H9 (cell line): Measurements from ENCODE around the gene NRG2. TPM values are rescaled to one million over a fixed set of nuclear protein-coding genes. Genes with fewer than 3 reads are reported as not detected.

ENCODE experiments used
- DNase-seq: peaks from one replicate; pipeline ENCODE4 v3.0.0-alpha.2; 2017
- H2AFZ ChIP-seq: one replicate; pipeline ENCODE4 v1.6.1; 2013; ENCODE audit warnings: mild to moderate bottlenecking, low read length, control low read depth, moderate library complexity
- H2AK5ac ChIP-seq: 2 replicates; pipeline ENCODE4 v1.6.1; 2013; ENCODE audit warnings: low read length, control low read depth, mixed read lengths; ENCODE audit not compliant: insufficient read length
- H2BK120ac ChIP-seq: one replicate; pipeline ENCODE4 v1.6.1; 2013; ENCODE audit warnings: low read depth, mild to moderate bottlenecking, low read length, control low read depth, inconsistent platforms; ENCODE audit not compliant: poor library complexity, severe bottlenecking
- H2BK12ac ChIP-seq: 2 replicates; pipeline ENCODE4 v1.6.1; 2013; ENCODE audit warnings: low read length, control low read depth, mixed read lengths, low read depth; ENCODE audit not compliant: insufficient read length
- H2BK15ac ChIP-seq: 2 replicates; pipeline ENCODE4 v1.6.1; 2013; ENCODE audit warnings: low read depth, low read length, control low read depth
- H2BK20ac ChIP-seq: one replicate; pipeline ENCODE4 v1.6.1; 2013; ENCODE audit warnings: low read depth, mild to moderate bottlenecking, low read length, control low read depth, inconsistent platforms; ENCODE audit not compliant: poor library complexity, severe bottlenecking
- H2BK5ac ChIP-seq: 2 replicates; pipeline ENCODE4 v1.6.1; 2013; ENCODE audit warnings: low read length, control low read depth, mixed read lengths; ENCODE audit not compliant: insufficient read length
- H3K14ac ChIP-seq: 2 replicates; pipeline ENCODE4 v1.6.1; 2013; ENCODE audit warnings: low read length, control low read depth; ENCODE audit not compliant: insufficient read depth
- H3K18ac ChIP-seq: 2 replicates; pipeline ENCODE4 v1.6.1; 2013; ENCODE audit warnings: low read depth, mild to moderate bottlenecking, mixed read lengths, low read length, control low read depth; ENCODE audit not compliant: insufficient read length
- H3K23ac ChIP-seq: 2 replicates; pipeline ENCODE4 v1.6.1; 2013; ENCODE audit warnings: low read length, control low read depth, mixed read lengths, low read depth; ENCODE audit not compliant: insufficient read length
- H3K23me2 ChIP-seq: 2 replicates; pipeline ENCODE4 v1.6.1; 2013; ENCODE audit warnings: low read depth, mild to moderate bottlenecking, mixed read lengths, low read length, control low read depth; ENCODE audit not compliant: insufficient read length, poor library complexity, severe bottlenecking
- H3K27ac ChIP-seq: 2 replicates; pipeline ENCODE4 v1.5.1; 2013; ENCODE audit warnings: low read length, control low read depth, mixed read lengths, low read depth; ENCODE audit not compliant: insufficient read length
- H3K27me3 ChIP-seq: 2 replicates; pipeline ENCODE4 v1.6.1; 2013; ENCODE audit warnings: low read length, control low read depth, inconsistent platforms; ENCODE audit not compliant: insufficient read depth
- H3K4ac ChIP-seq: 2 replicates; pipeline ENCODE4 v1.6.1; 2013; ENCODE audit warnings: low read depth, mild to moderate bottlenecking, control low read depth, inconsistent platforms, low read length, moderate library complexity
- H3K4me1 ChIP-seq: 2 replicates; pipeline ENCODE4 v1.6.1; 2013; ENCODE audit warnings: low read length, control low read depth, inconsistent platforms; ENCODE audit not compliant: insufficient read depth
- H3K4me2 ChIP-seq: 2 replicates; pipeline ENCODE4 v1.6.1; 2013; ENCODE audit warnings: low read length, control low read depth, mixed read lengths; ENCODE audit not compliant: insufficient read length, insufficient read depth
- H3K56ac ChIP-seq: 2 replicates; pipeline ENCODE4 v1.6.1; 2013; ENCODE audit warnings: low read depth, mild to moderate bottlenecking, mixed read lengths, low read length, control low read depth; ENCODE audit not compliant: insufficient read length
- H3K79me1 ChIP-seq: 2 replicates; pipeline ENCODE4 v1.6.1; 2013; ENCODE audit warnings: low read depth, mild to moderate bottlenecking, moderate library complexity, low read length, control low read depth, inconsistent platforms; ENCODE audit not compliant: insufficient read depth, poor library complexity, severe bottlenecking
- H3K79me2 ChIP-seq: 2 replicates; pipeline ENCODE4 v1.6.1; 2013; ENCODE audit warnings: low read length, control low read depth, inconsistent platforms; ENCODE audit not compliant: insufficient read depth
- H3K9ac ChIP-seq: 2 replicates; pipeline ENCODE4 v1.6.1; 2013; ENCODE audit warnings: low read length, control low read depth, mixed read lengths; ENCODE audit not compliant: insufficient read length; ENCODE audit errors: extremely low read depth
- H3K9me3 ChIP-seq: one replicate; pipeline ENCODE4 v1.6.1; 2013; ENCODE audit warnings: low read depth, low read length, inconsistent platforms; ENCODE audit not compliant: control insufficient read depth
- H3T11ph ChIP-seq: one replicate; pipeline ENCODE4 v1.6.1; 2013; ENCODE audit warnings: mild to moderate bottlenecking, low read length, control low read depth, inconsistent platforms
- H4K20me1 ChIP-seq: one replicate; pipeline ENCODE4 v1.6.1; 2013; ENCODE audit not compliant: control insufficient read depth, insufficient read length, insufficient read depth
- H4K5ac ChIP-seq: 2 replicates; pipeline ENCODE4 v1.6.1; 2013; ENCODE audit warnings: low read depth, mild to moderate bottlenecking, mixed read lengths, low read length, control low read depth; ENCODE audit not compliant: insufficient read length
- H4K8ac ChIP-seq: replicated peaks from 2 replicates; pipeline ENCODE4 v1.6.1; 2013; ENCODE audit warnings: low read length, control low read depth, mixed read lengths, low read depth; ENCODE audit not compliant: insufficient read length
- H4K91ac ChIP-seq: 2 replicates; pipeline ENCODE4 v1.6.1; 2013; ENCODE audit warnings: low read depth, mild to moderate bottlenecking, moderate library complexity, mixed read lengths, low read length, control low read depth; ENCODE audit not compliant: insufficient read length
- H3K27ac Mint-ChIP-seq, 3 experiments: 2 replicates in 2 of 3; 3 replicates in 1 of 3; pipeline ENCODE4 v1.8.0; 2020 to 2021; ENCODE audit warnings: mixed read lengths in 3 of 3, mild to moderate bottlenecking in 1 of 3, moderate library complexity in 1 of 3
- H3K27me3 Mint-ChIP-seq: 2 replicates; pipeline ENCODE4 v1.8.0; 2021; ENCODE audit warnings: low read depth, mild to moderate bottlenecking, moderate library complexity, mixed read lengths
- H3K36me3 Mint-ChIP-seq, 3 experiments: 2 replicates in 2 of 3; 3 replicates in 1 of 3; pipeline ENCODE4 v1.8.0; 2020 to 2021; ENCODE audit warnings: low read depth in 3 of 3, mixed read lengths in 3 of 3; ENCODE audit not compliant: insufficient read depth in 1 of 3
- H3K4me1 Mint-ChIP-seq, 2 experiments: 2 replicates each; pipeline ENCODE4 v1.8.0; 2020; ENCODE audit warnings: mixed read lengths in 2 of 2
- H3K4me3 Mint-ChIP-seq, 2 experiments: 2 replicates in 1 of 2; 3 replicates in 1 of 2; pipeline ENCODE4 v1.8.0; 2020 to 2021; ENCODE audit warnings: mild to moderate bottlenecking in 2 of 2, mixed read lengths in 2 of 2, moderate library complexity in 1 of 2
- H3K9me3 Mint-ChIP-seq, 2 experiments: 2 replicates in 1 of 2; 3 replicates in 1 of 2; pipeline ENCODE4 v1.8.0; 2020; ENCODE audit warnings: mild to moderate bottlenecking in 2 of 2, mixed read lengths in 2 of 2, moderate library complexity in 1 of 2
- WGBS: extraction: QIAGEN DNeasy Blood & Tissue Kit; methylation state at CpG from one replicate; pipeline ENCODE4 v1.1.7; 2013; ENCODE audit warnings: missing lambda C conversion rate, low lambda C conversion rate, mixed read lengths; ENCODE audit not compliant: insufficient read length; ENCODE audit errors: extremely low coverage; 5-methylcytosine and 5-hydroxymethylcytosine counted together
- total RNA-seq: library from RNA; stranded (reverse); gene quantifications from 2 replicates; pipeline ENCODE4 v1.2.1, GENCODE V29; 2021
- TF ChIP-seq, protein P1 (sequence below): fragments of 200-600 bp; sonication (generic); conservative IDR thresholded peaks from 3 replicates; pipeline ENCODE4 v1.8.0; 2021; ENCODE audit warnings: antibody characterized with exemption, mild to moderate bottlenecking

NRG2 gene
- total RNA-seq, 1 experiment from 2014 or later, result not detected

DNA sequence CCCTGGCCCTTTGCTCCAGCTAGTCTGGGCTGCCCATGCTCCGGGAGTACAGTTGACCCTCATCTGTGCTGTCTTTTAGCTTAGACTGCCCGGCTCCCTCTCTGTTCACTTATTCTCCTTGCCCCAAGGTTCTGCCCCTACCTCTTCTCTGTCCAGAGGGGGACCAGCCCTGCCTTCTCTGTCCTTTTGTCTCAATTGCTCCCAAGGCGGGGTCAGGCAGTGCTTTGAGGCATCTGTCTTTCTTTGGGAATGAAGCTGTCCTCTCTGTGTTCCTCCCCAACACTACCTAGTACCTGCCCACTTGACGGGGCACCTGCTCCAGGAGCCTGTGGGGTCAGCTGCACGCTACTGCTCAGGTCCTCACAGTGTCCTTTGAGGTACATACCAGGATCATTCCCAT lies 188.1 kb downstream of the NRG2 start:
- Mint-ChIP-seq H3K27me3 (peaks cover 33% of the 10 kb centered on the region), H3K4me3 (no peak overlapping the region), H3K36me3 (no peaks in the 10 kb centered on the region), H3K4me1 (no peaks in the 10 kb centered on the region), H3K9me3 (no peaks in the 10 kb centered on the region), H3K27ac (no peak overlapping the region)
- Histone ChIP-seq H3K4ac (no peak overlapping the region), H4K5ac (no peak overlapping the region), H3K79me2 (no peaks in the 10 kb centered on the region), H4K91ac (no peak overlapping the region), H3K4me1 (no peaks in the 10 kb centered on the region), H2BK5ac (no peak overlapping the region), H4K20me1 (no peaks in the 10 kb centered on the region), H3K9me3 (no peaks in the 10 kb centered on the region), H3K14ac (no peak overlapping the region), H2BK15ac (no peak overlapping the region), H3K4me2 (no peak overlapping the region), H3K23ac (no peak overlapping the region), H3T11ph (no peak overlapping the region), H2BK12ac (no peak overlapping the region), H3K79me1 (no peaks in the 10 kb centered on the region), H2BK120ac (no peak overlapping the region), H4K8ac (no peak overlapping the region), H3K18ac (no peak overlapping the region), H3K27ac (no peak overlapping the region), H3K23me2 (no peaks in the 10 kb centered on the region), H3K27me3 (no peaks in the 10 kb centered on the region; the same call in 1 of the 2 replicates), H2BK20ac (no peak overlapping the region), H2AFZ (no peak overlapping the region), H3K9ac (no peak overlapping the region), H3K56ac (no peak overlapping the region), H2AK5ac (no peak overlapping the region)
- no CpG with 5 or more reads among the region's 5 CpGs for WGBS
- DNase-seq, result no peak
- TF ChIP-seq, protein P1, sequence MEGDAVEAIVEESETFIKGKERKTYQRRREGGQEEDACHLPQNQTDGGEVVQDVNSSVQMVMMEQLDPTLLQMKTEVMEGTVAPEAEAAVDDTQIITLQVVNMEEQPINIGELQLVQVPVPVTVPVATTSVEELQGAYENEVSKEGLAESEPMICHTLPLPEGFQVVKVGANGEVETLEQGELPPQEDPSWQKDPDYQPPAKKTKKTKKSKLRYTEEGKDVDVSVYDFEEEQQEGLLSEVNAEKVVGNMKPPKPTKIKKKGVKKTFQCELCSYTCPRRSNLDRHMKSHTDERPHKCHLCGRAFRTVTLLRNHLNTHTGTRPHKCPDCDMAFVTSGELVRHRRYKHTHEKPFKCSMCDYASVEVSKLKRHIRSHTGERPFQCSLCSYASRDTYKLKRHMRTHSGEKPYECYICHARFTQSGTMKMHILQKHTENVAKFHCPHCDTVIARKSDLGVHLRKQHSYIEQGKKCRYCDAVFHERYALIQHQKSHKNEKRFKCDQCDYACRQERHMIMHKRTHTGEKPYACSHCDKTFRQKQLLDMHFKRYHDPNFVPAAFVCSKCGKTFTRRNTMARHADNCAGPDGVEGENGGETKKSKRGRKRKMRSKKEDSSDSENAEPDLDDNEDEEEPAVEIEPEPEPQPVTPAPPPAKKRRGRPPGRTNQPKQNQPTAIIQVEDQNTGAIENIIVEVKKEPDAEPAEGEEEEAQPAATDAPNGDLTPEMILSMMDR, result no peak
